Skeletal muscle tissue (tissue), 4 donors: ENCODE data around the gene DDI1. TPM values are rescaled to one million over a fixed set of nuclear protein-coding genes. Genes with fewer than 3 reads are reported as not detected.

Experiments used
- H3K27ac ChIP-seq: one replicate; pipeline ENCODE4 v1.7.0; 2013; ENCODE audit warnings: mild to moderate bottlenecking, low read depth, low read length, inconsistent platforms
- H3K27me3 ChIP-seq, 3 donors: one replicate each; pipeline ENCODE4 v1.7.0; 2013; ENCODE audit warnings: low read length in 3 of 3; ENCODE audit not compliant: control insufficient read depth in 3 of 3, insufficient read depth in 3 of 3
- H3K36me3 ChIP-seq, 3 donors: one replicate each; pipeline ENCODE4 v1.7.0; 2013; ENCODE audit warnings: low read length in 3 of 3; ENCODE audit not compliant: control insufficient read depth in 3 of 3, insufficient read depth in 3 of 3
- H3K4me1 ChIP-seq, 3 donors: one replicate each; pipeline ENCODE4 v1.7.0; 2013; ENCODE audit warnings: low read length in 3 of 3, mild to moderate bottlenecking in 3 of 3; ENCODE audit not compliant: control insufficient read depth in 3 of 3, insufficient read depth in 3 of 3
- H3K4me3 ChIP-seq, 3 donors: one replicate each; pipeline ENCODE4 v1.7.0; 2013; ENCODE audit warnings: low read length in 3 of 3
- H3K9ac ChIP-seq, 3 donors: one replicate each; pipeline ENCODE4 v1.7.0; 2013; ENCODE audit warnings: low read length in 3 of 3, mild to moderate bottlenecking in 3 of 3, moderate library complexity in 2 of 3, low read depth in 1 of 3
- H3K9me3 ChIP-seq, 3 donors: one replicate each; pipeline ENCODE4 v1.7.0; 2013; ENCODE audit warnings: low read length in 3 of 3; ENCODE audit not compliant: control insufficient read depth in 3 of 3
- total RNA-seq: library from RNA; depleted of rRNA; stranded (reverse); fragments of >200 nt; gene quantifications from one replicate; pipeline ENCODE4 v1.2.3, GENCODE V29; 2014
- donor health status: Osteomylitis.

Gene DDI1
- total RNA-seq, 1 donor from 2014 or later: not detected

DNA sequence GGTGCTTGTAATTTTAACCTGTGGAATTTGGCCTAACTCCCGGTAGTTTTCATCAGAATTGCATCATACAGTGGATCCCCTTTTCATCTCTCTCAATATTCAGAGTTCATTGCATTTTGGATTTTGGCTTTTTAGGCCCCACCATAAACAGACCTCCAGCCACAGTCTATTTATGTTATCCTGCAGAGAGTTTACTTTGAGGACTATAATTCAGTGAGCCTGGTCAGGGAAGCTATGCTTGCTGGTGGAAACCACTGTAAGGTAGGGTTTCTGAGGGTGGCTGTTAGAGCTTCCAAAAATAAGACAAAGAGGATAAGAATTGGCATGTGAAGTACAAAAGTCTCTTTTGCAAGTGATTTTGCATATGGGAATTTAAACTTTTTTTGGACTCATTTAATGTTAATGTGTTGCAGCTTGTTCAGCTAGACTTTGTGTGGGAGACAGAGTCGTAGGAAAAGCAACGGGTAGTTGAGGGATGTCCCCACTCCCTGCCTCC lies 34.8 kb upstream of the DDI1 start:
- Histone ChIP-seq H3K27ac (peak overlapping the region; percentile 31), H3K9me3 (no peaks in the 10 kb centered on the region)

DNA sequence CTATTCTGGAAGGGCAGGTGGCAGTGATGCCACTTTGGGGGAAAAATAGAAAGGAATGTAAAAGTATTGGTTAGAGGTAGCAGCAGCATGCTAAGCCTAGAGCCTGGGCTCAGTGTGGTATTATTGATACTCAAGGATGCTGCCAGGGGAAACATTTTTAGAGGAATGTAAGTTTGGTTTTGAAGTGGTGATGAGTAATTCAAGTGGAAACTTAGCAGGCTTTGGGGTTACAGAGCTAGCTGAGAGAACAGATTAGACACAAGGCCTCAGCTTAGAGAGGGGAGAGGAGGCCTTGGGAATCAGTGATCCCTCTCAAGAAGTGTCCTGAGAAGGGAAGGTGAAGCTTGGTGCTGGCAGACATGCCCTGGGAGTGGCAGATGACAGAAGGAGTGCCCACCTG lies 32.9 kb upstream of the DDI1 start:
- H3K4me3 ChIP-seq: no peak overlapping the region
- no peaks in the 10 kb centered on the region for H3K4me1 ChIP-seq
- no peaks in the 10 kb centered on the region for H3K36me3 ChIP-seq
- no peaks in the 10 kb centered on the region for H3K27me3 ChIP-seq
- H3K9me3 ChIP-seq: no peaks in the 10 kb centered on the region
- no peak overlapping the region for H3K9ac ChIP-seq
- H3K27ac ChIP-seq: no peak overlapping the region

More for the DNA sequence above, 34.8 kb upstream of the DDI1 start:
- no peaks in the 10 kb centered on the region for H3K36me3 ChIP-seq
- H3K27me3 ChIP-seq: no peaks in the 10 kb centered on the region
- H3K9ac ChIP-seq: no peak overlapping the region
- no peak overlapping the region for H3K4me3 ChIP-seq
- H3K4me1 ChIP-seq: no peaks in the 10 kb centered on the region

DNA sequence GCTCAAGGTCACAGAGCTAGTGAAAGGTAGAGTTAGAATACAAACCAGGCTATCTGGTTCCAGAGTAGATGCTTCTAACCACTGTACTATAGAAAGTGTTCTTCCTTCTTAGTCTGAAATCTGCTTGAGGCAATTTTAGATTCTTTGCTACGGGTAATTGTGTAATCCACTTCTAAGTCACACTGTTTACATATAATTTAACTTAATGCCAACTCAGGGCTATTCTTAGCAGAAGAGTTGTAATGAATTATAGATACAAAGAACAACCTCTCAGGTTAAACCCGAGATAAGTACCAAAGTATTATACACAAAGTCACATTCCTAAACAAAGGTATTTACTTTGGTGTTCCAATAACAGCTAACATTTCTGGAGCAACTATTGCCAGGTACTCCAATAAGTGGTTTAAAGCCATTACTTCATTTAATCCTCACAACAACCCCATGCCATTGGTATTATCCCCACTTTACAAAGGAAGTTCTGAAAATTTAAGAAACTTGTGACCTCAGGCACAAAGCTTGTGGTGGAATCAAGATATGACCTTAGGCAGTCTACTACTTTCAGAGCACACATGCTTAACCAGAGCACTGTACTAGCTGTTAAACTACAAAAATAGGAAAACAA lies 31.1 kb upstream of the DDI1 start:
- H3K27ac ChIP-seq: no peak overlapping the region
- no peaks in the 10 kb centered on the region for H3K4me1 ChIP-seq
- H3K9ac ChIP-seq: no peak overlapping the region
- H3K4me3 ChIP-seq: no peak overlapping the region
- no peaks in the 10 kb centered on the region for H3K27me3 ChIP-seq
- H3K36me3 ChIP-seq: no peaks in the 10 kb centered on the region
- H3K9me3 ChIP-seq: no peaks in the 10 kb centered on the region

DNA sequence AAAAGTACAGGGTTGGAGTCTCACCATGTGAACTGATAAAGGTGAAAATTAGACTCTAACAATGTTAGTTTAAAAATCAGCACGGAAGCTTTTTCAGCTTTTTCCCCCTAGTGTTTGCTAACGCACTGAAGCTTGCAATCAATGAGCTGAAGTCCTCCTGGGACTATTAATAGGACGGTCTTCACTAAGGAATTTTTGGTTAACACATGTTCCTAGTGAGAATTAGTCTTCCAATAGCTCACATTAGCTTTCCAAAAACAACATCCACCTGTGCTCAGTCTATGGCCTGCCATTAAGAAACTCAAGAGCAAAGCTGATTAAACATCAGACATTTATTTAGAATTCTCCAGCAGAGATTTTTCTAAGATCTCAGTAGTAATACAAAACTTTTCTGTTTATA lies 26.7 kb upstream of the DDI1 start:
- H3K27ac ChIP-seq: no peak overlapping the region
- H3K4me3 ChIP-seq: no peak overlapping the region
- no peaks in the 10 kb centered on the region for H3K36me3 ChIP-seq
- no peaks in the 10 kb centered on the region for H3K9me3 ChIP-seq
- no peak overlapping the region for H3K9ac ChIP-seq
- no peaks in the 10 kb centered on the region for H3K27me3 ChIP-seq
- no peaks in the 10 kb centered on the region for H3K4me1 ChIP-seq

DNA sequence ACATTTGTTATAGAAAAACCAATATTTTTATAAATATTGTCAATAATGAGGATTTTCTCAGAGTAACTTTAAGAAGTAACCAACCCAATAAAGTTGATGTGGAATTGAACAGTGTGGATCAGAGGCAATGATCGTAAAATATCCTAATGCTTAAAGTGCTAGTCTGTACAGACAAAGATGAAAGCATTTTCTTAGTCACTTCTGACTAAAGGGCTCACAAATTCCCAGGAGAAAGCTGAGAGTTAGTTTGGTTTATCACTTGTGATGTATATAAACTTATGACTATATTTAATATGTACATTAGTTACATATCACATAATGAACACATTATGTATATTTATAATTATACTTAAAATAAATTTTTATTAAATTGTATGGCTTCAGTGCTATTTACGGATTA lies 25.4 kb upstream of the DDI1 start:
- no peak overlapping the region for H3K9ac ChIP-seq

DNA sequence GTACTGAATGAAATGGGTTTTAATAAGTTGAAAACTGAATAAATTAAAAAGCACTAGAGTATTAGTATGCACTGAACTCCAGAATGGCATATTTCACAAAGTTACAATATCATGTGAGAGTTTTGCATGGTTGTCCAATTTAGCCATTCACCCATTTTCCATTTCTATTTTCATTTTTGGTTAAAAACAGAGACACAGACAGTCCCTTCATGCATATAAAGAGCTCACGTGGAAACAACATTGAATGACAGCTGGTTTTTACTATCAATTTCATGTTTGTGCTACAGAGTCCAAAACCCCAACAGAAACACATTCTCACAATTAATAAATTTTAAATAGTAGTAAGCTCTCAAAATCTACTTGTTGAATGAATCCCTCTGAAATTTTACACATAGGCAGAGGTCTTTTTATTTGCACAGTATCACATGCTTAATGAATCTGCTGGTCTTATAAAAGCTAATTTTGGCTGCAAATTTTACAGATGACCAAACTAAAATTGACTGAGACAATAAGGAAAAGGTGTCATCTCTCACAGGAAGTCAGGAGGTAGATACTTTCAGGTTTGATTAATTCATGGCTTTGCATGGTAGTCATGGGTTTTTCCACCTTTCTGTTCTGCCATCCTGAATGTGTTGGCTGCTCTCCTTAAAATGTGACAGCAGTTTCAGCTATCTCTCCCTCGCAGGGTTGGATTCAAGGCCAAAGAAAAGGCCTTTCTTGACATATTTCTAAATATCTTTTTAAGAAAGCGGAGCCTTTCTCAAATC lies 20.6 kb upstream of the DDI1 start:
- H3K9me3 ChIP-seq: no peaks in the 10 kb centered on the region
- H3K27me3 ChIP-seq: no peaks in the 10 kb centered on the region
- H3K36me3 ChIP-seq: no peaks in the 10 kb centered on the region
- no peak overlapping the region for H3K27ac ChIP-seq
- no peaks in the 10 kb centered on the region for H3K4me1 ChIP-seq
- no peak overlapping the region for H3K9ac ChIP-seq
- no peak overlapping the region for H3K4me3 ChIP-seq

More for the DNA sequence above, 25.4 kb upstream of the DDI1 start:
- Histone ChIP-seq H3K27ac (no peak overlapping the region), H3K9me3 (no peaks in the 10 kb centered on the region), H3K27me3 (no peaks in the 10 kb centered on the region), H3K4me1 (no peaks in the 10 kb centered on the region), H3K36me3 (no peaks in the 10 kb centered on the region), H3K4me3 (no peak overlapping the region)

DNA sequence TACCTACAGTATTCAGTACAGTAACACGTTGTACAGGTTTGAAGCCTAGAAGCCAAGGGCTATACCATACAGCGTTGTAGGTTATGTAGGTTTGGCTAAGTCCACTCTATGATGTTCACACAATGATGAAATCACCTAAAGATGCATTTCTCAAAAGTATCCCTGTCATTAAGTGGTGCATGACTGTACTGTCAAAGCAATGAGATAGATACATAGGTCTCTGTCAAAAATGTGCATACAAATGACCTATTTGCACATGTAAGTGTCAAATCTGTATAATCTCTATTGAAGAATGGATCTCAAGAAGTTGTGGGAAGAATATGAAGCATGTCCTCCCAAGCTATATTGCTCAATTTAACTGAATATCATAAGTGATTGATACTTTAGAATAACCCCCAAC lies 11.9 kb upstream of the DDI1 start:
- H3K4me3 ChIP-seq: no peak overlapping the region
- H3K9me3 ChIP-seq: no peaks in the 10 kb centered on the region
- no peaks in the 10 kb centered on the region for H3K27me3 ChIP-seq
- no peak overlapping the region for H3K9ac ChIP-seq
- H3K36me3 ChIP-seq: no peaks in the 10 kb centered on the region
- no peak overlapping the region for H3K27ac ChIP-seq
- no peaks in the 10 kb centered on the region for H3K4me1 ChIP-seq

DNA sequence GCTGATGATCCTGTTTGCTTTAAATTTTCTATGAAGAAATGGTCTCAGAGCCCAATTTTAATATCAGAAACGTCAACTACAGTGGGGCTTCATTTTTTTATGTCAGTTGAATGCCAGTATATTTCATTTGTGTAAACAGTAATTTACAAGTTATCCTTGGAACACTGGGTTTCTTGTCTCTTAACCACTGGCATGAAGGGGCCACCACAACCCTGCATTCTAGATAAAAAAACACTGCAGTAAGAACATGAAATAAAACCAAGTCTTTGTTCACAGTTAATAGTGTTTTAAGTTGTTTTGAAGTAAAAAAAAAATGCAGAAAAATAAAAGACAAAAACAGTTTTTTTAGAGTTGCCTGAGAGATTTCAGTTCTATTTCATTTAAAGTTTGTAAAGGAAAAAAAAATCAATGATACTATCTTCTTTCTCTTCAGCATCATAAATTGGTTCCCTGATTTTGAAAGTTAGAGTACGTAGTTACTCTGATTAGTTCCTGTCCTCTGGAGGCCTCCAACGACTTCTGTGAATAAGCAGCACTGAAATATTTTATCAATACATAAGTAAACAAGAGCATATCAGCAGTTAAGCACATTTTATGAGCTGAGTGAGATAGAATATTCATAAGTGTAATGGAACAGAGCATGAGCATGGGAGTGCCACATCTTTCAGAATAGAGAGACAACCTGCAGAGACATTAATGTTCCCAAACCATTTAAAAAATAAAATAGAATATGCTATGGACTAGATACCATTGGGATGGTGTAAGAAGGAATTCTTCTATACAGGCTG lies 7.8 kb upstream of the DDI1 start:
- Histone ChIP-seq H3K27me3 (no peaks in the 10 kb centered on the region), H3K27ac (no peak overlapping the region), H3K4me3 (no peak overlapping the region), H3K9ac (no peak overlapping the region), H3K4me1 (no peaks in the 10 kb centered on the region), H3K9me3 (no peaks in the 10 kb centered on the region), H3K36me3 (no peaks in the 10 kb centered on the region)

DNA sequence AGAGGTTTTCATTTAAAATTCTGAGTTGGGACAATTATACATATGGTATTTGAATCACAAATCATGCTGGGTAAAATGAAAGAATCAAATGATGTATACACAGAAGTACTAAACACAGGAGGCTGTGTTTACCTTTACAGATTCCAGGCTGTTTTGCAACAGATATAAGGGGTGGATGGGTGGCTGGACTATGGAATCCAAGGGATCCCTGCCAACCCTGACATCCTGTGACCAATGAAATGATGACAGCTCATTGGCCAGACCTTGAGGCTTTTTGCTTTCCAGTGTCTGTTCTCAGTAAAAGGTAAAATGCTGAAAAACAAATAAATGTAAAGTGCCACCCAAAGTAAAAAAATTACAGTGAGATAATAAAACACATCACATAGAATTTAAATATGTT lies 3.3 kb upstream of the DDI1 start:
- no peaks in the 10 kb centered on the region for H3K9me3 ChIP-seq
- no peak overlapping the region for H3K9ac ChIP-seq
- no peak overlapping the region for H3K4me3 ChIP-seq
- no peaks in the 10 kb centered on the region for H3K4me1 ChIP-seq
- no peaks in the 10 kb centered on the region for H3K36me3 ChIP-seq
- H3K27ac ChIP-seq: no peak overlapping the region
- H3K27me3 ChIP-seq: no peaks in the 10 kb centered on the region

DNA sequence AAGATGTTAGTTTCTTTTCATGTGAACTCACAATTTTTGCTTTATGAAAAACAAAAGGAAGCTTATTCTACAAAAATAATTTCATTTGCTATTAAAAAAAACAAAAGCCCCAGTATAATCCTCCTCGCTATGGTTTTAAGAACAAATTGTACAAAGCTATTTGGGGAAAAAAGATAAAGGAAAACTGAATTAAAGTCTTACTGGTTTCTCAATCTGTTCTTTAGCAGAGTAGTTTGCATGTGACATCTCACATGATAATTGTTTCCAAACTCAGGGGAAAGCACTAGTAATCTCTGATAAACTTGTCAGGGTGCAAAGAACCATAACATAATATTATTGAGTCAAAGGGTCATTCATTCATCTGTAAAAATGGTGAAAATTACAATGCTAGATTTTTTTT lies 2.9 kb upstream of the DDI1 start:
- Histone ChIP-seq H3K9ac (no peak overlapping the region), H3K4me3 (no peak overlapping the region), H3K27me3 (no peaks in the 10 kb centered on the region), H3K4me1 (no peaks in the 10 kb centered on the region), H3K27ac (no peak overlapping the region), H3K9me3 (no peaks in the 10 kb centered on the region), H3K36me3 (no peaks in the 10 kb centered on the region)
